ENCODE results near the gene ANKRD22.

DNA sequence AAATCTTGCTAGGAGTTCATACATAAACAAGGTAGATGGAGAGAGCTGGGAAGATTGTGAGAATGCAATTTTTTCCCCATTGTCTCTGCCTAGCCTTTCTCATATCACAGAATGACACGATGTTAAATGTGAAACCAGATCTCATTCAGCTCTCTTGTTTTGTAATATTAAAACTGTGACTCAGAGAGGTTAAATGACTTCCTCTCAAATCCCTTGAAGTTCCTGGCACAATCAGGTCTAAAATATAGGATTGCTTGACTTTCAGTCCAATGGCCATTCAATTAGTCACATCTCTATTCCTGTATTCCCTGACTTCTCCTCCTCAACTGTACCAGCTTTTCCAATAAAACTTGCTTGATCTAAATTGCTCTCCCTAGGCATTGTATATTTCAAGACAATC, 3.1 kb downstream of the ANKRD22 start:
- TF ChIP-seq, protein P1, sequence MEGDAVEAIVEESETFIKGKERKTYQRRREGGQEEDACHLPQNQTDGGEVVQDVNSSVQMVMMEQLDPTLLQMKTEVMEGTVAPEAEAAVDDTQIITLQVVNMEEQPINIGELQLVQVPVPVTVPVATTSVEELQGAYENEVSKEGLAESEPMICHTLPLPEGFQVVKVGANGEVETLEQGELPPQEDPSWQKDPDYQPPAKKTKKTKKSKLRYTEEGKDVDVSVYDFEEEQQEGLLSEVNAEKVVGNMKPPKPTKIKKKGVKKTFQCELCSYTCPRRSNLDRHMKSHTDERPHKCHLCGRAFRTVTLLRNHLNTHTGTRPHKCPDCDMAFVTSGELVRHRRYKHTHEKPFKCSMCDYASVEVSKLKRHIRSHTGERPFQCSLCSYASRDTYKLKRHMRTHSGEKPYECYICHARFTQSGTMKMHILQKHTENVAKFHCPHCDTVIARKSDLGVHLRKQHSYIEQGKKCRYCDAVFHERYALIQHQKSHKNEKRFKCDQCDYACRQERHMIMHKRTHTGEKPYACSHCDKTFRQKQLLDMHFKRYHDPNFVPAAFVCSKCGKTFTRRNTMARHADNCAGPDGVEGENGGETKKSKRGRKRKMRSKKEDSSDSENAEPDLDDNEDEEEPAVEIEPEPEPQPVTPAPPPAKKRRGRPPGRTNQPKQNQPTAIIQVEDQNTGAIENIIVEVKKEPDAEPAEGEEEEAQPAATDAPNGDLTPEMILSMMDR (IDR thresholded peaks at IDR 0.05), result no peak
- no peak for TF ChIP-seq POLR2A (IDR thresholded peaks at IDR 0.05)

Measured in transverse colon (tissue), 3 donors.